Adrenal gland (tissue), 12 donors: Measurements from ENCODE around the gene THSD4. TPM values are rescaled to one million over a fixed set of nuclear protein-coding genes. Genes with fewer than 3 reads are reported as not detected.

Experiments used
- DNase-seq, 7 donors: peaks; one replicate each; pipeline ENCODE4 v3.0.0-alpha.2; 2019 to 2020
- H3K27ac ChIP-seq, 5 donors: fragments of 200-600 bp; sonication (generic) in 4 of 5; 1 replicate in 3 of 5; 2 replicates in 2 of 5; pipeline versions ENCODE4 v1.5.1 to v1.8.0; 2016 to 2020; ENCODE audit warnings: mild to moderate bottlenecking in 1 of 5
- H3K27me3 ChIP-seq: fragments of 200-600 bp; 2 replicates; pipeline ENCODE4 v1.8.0; 2021
- H3K36me3 ChIP-seq, 2 donors: fragments of 200-600 bp; replicated peaks in 1 of 2; 1 replicate in 1 of 2; 2 replicates in 1 of 2; pipeline versions ENCODE4 v1.5.1 to v1.8.0; 2018 to 2022
- H3K4me1 ChIP-seq, 2 donors: fragments of 200-600 bp; replicated peaks in 1 of 2; 1 replicate in 1 of 2; 2 replicates in 1 of 2; pipeline versions ENCODE4 v1.5.1 to v1.8.0; 2018 to 2021
- H3K4me3 ChIP-seq, 4 donors: fragments of 200-600 bp; sonication (generic) in 3 of 4; one replicate each; pipeline ENCODE4 v1.5.1; 2016 to 2018
- H3K9me3 ChIP-seq, 3 donors: fragments of 200-600 bp; sonication (generic) in 1 of 3; replicated peaks in 1 of 3; 1 replicate in 2 of 3; 2 replicates in 1 of 3; pipeline versions ENCODE4 v1.5.1 to v1.8.0; 2016 to 2021
- CTCF ChIP-seq, 6 experiments: fragments of 450-650 bp in 4 of 6; fragments of 200-600 bp in 2 of 6; sonication (generic) in 1 of 6; IDR thresholded peaks; 1 replicate in 5 of 6; 2 replicates in 1 of 6; pipeline versions ENCODE4 v1.5.1 to v1.8.0; 2016 to 2021; ENCODE audit warnings: antibody characterized with exemption in 6 of 6, mild to moderate bottlenecking in 2 of 6, moderate library complexity in 1 of 6
- POLR2A ChIP-seq, 2 donors: fragments of 450-650 bp; IDR thresholded peaks; one replicate each; pipeline ENCODE4 v1.6.1; 2017; ENCODE audit warnings: antibody characterized with exemption in 2 of 2, mild to moderate bottlenecking in 2 of 2, moderate library complexity in 1 of 2
- WGBS, 4 donors: extraction: QIAGEN DNeasy Blood & Tissue Kit in 2 of 4; methylation state at CpG; one replicate each; pipeline versions ENCODE4 v1.1.5 to v1.1.7; 2013 to 2017; 5-methylcytosine and 5-hydroxymethylcytosine counted together
- intact Hi-C, 2 donors: fragments of 100-400 bp; cut with DNase I; formaldehyde crosslinking; loops; one replicate each; pipeline versions ENCODE4 v1.14.1 to v1.15.0; 2022 to 2023
- polyA plus RNA-seq, 3 donors: library from polyadenylated mRNA; stranded (reverse); fragments of 200-250 nt in 2 of 3; fragments of 350-450 nt in 1 of 3; fragmentation: Illumina TruSeq in 1 of 3; extraction: RNeasy Lipid Tissue Mini Kit (QIAGEN cat#74804) in 1 of 3; gene quantifications; one replicate each; pipeline ENCODE4 v1.2.3, GENCODE V29; 2013 to 2014
- total RNA-seq, 9 donors: library from RNA; depleted of rRNA in 4 of 9; stranded (reverse); fragments of >200 nt in 4 of 9; fragments of 120-200 nt in 1 of 9; fragmentation: NEBNext Ultra II Directional in 1 of 9; extraction: Animal tissue kit (Norgen Biotek cat#: 25700) in 1 of 9; gene quantifications; one replicate each; pipeline versions ENCODE4 v1.1.0 to v1.2.4, GENCODE V29; 2013 to 2023
- donor health status: healthy with polysubstance abuse.
- donor health status: Bipolar disorder and iron deficiency.
- donor health status: DM: yes; HTN: yes; CAD: no.
- donor health status: DM: no; HTN: no; CAD: no.
- donor health status: DM: no; HTN: no; CAD: no.
- donor health status: DM: yes; HTN: yes; CAD: no.

Gene THSD4
- total and polyA plus RNA-seq, 12 donors, result 5.3 to 53.2 (median 23.2) TPM

GRCh38 chr15:71424765-71425164 is 309.5 kb downstream of the THSD4 start:
- H3K9me3 ChIP-seq, result no peaks in the 10 kb centered on the region
- DNase-seq, result no peak
- no peaks in the 10 kb centered on the region for H3K4me1 ChIP-seq
- H3K27me3 ChIP-seq, result no peaks in the 10 kb centered on the region
- TF ChIP-seq CTCF (IDR thresholded peaks at IDR 0.05) (no peak), POLR2A (IDR thresholded peaks at IDR 0.05) (no peak)
- intact Hi-C loops, result no loop called here
- H3K4me3 ChIP-seq, result peak overlapping the region in 1 of 4 donors; percentile 25
- peak overlapping the region in 2 of 5 donors; percentile 25 to 29 for H3K27ac ChIP-seq
- WGBS, 4 donors, result 35 to 44% (median 40%) methylated on average over 2 of the region's 2 CpGs
- no peaks in the 10 kb centered on the region for H3K36me3 ChIP-seq

GRCh38 chr15:71425388-71425787 is 310.1 kb downstream of the THSD4 start:
- 90 to 94% (median 92%) methylated on average over 3 of the region's 3 CpGs for WGBS, 4 donors
- no peaks in the 10 kb centered on the region for H3K9me3 ChIP-seq
- no peaks in the 10 kb centered on the region for H3K36me3 ChIP-seq
- no peak for TF ChIP-seq CTCF (IDR thresholded peaks at IDR 0.05)
- TF ChIP-seq POLR2A (IDR thresholded peaks at IDR 0.05), result no peak
- H3K27me3 ChIP-seq, result no peaks in the 10 kb centered on the region
- intact Hi-C loops, result no loop called here
- H3K4me3 ChIP-seq, result peak overlapping the region in 1 of 4 donors; percentile 25
- DNase-seq, result no peak
- H3K4me1 ChIP-seq, result no peaks in the 10 kb centered on the region
- H3K27ac ChIP-seq, result no peak overlapping the region

GRCh38 chr15:71426792-71427191 is 311.5 kb downstream of the THSD4 start:
- H3K4me1 ChIP-seq, result no peaks in the 10 kb centered on the region
- intact Hi-C loops, result no loop called here
- no peak overlapping the region for H3K4me3 ChIP-seq
- no peak overlapping the region for H3K27ac ChIP-seq
- H3K9me3 ChIP-seq, result no peaks in the 10 kb centered on the region
- TF ChIP-seq CTCF (IDR thresholded peaks at IDR 0.05) (no peak), POLR2A (IDR thresholded peaks at IDR 0.05) (no peak)
- WGBS, 4 donors, result 87 to 93% (median 90%) methylated on average over 2 of the region's 2 CpGs
- no peak for DNase-seq
- no peaks in the 10 kb centered on the region for H3K36me3 ChIP-seq
- H3K27me3 ChIP-seq, result no peaks in the 10 kb centered on the region

- Histone ChIP-seq H3K27ac (no peak overlapping the region), H3K36me3 (no peaks in the 10 kb centered on the region), H3K4me3 (no peak overlapping the region), H3K4me1 (no peaks in the 10 kb centered on the region), H3K27me3 (no peaks in the 10 kb centered on the region), H3K9me3 (no peaks in the 10 kb centered on the region)
- 78 to 90% (median 82%) methylated on average over 2 of the region's 2 CpGs for WGBS, 4 donors
- DNase-seq, result no peak
- intact Hi-C loops, result loop anchor here in 1 of 2 donors (10.0 kb wide), 1 partner anchor 46 kb away; no protein-coding TSS in a partner anchor
- no peak for TF ChIP-seq POLR2A (IDR thresholded peaks at IDR 0.05)
- TF ChIP-seq CTCF (IDR thresholded peaks at IDR 0.05), result no peak
These were observed 315.5 kb downstream of the THSD4 start for GRCh38 chr15:71430782-71431181.
